ENCODE results near the gene TMEM45A.
"Not testable (repeated sequence)": the region's sequence is repeated elsewhere in the genome, so short reads cannot be mapped to it uniquely, and the experiment has no call there.

The TMEM45A gene

GRCh38 chr3:100486808-100487207 lies 5.6 kb upstream of the TMEM45A start:
- no peak for DNase-seq

- no peak for DNase-seq
Observed at GRCh38 chr3:100489118-100489517, 3.3 kb upstream of the TMEM45A start.

GRCh38 chr3:100496711-100497261 lies 4.4 kb downstream of the TMEM45A start:
- DNase-seq: no peak

GRCh38 chr3:100499651-100500050 lies 7.2 kb downstream of the TMEM45A start:
- no peak for DNase-seq

- DNase-seq: no peak
Observed at GRCh38 chr3:100500320-100500880, 8.0 kb downstream of the TMEM45A start.

GRCh38 chr3:100503448-100503847 lies 11.0 kb downstream of the TMEM45A start:
- no peak for DNase-seq

GRCh38 chr3:100506355-100506754 lies 13.9 kb downstream of the TMEM45A start:
- no peak for DNase-seq

GRCh38 chr3:100509818-100510217 lies 17.4 kb downstream of the TMEM45A start:
- DNase-seq: not testable (repeated sequence)

- DNase-seq: no peak
Observed at GRCh38 chr3:100516232-100516631, 23.8 kb downstream of the TMEM45A start.

GRCh38 chr3:100516838-100517237 lies 24.4 kb downstream of the TMEM45A start:
- DNase-seq: no peak

- DNase-seq: no peak
Observed at GRCh38 chr3:100517276-100517675, 24.9 kb downstream of the TMEM45A start.

- DNase-seq: no peak
Observed at GRCh38 chr3:100518244-100518643, 25.8 kb downstream of the TMEM45A start.

- DNase-seq: no peak
Observed at GRCh38 chr3:100518983-100519382, 26.6 kb downstream of the TMEM45A start.

GRCh38 chr3:100521439-100521845 lies 29.0 kb downstream of the TMEM45A start:
- no peak for DNase-seq

GRCh38 chr3:100522125-100522524 lies 29.7 kb downstream of the TMEM45A start:
- DNase-seq: no peak

- no peak for DNase-seq
Observed at GRCh38 chr3:100523050-100523760, 30.8 kb downstream of the TMEM45A start.

GRCh38 chr3:100525753-100526612 lies 33.6 kb downstream of the TMEM45A start:
- no peak for DNase-seq

- no peak for DNase-seq
Observed at GRCh38 chr3:100526613-100527346, 34.4 kb downstream of the TMEM45A start.

GRCh38 chr3:100527347-100527735 lies 34.9 kb downstream of the TMEM45A start:
- no peak for DNase-seq

- no peak for DNase-seq
Observed at GRCh38 chr3:100531093-100531492, 38.7 kb downstream of the TMEM45A start.

- DNase-seq: no peak
Observed at GRCh38 chr3:100532411-100532810, 40.0 kb downstream of the TMEM45A start.

- no peak for DNase-seq
Observed at GRCh38 chr3:100533176-100533575, 40.8 kb downstream of the TMEM45A start.

- no peak for DNase-seq
Observed at GRCh38 chr3:100535610-100535943, 43.2 kb downstream of the TMEM45A start.

All from activated CD4-positive, alpha-beta T cell treated with anti-CD3 and anti-CD28 coated beads for 48 hours (primary cell).